Smooth muscle cell (in vitro differentiated cells): ENCODE measurements around the gene RFTN1. TPM values are rescaled to one million over a fixed set of nuclear protein-coding genes. Genes with fewer than 3 reads are reported as not detected.

ENCODE experiments used
- DNase-seq: peaks from one replicate; lab custom pipeline; 2025; ENCODE audit not compliant: unreplicated experiment; lab: John Stamatoyannopoulos, UW
- H2AFZ ChIP-seq: fragments of 200-600 bp; sonication (generic); 2 replicates; pipeline ENCODE4 v1.6.0; 2016; ENCODE audit warnings: antibody characterized with exemption, low read depth, mild to moderate bottlenecking
- H3F3A ChIP-seq: fragments of 200-600 bp; sonication (generic); 2 replicates; pipeline ENCODE4 v1.6.0; 2017; ENCODE audit warnings: antibody characterized with exemption, low read depth
- H3K27ac ChIP-seq: fragments of 200-600 bp; sonication (generic); 2 replicates; pipeline ENCODE4 v1.5.1; 2016; ENCODE audit warnings: low read depth, mild to moderate bottlenecking
- H3K27me3 ChIP-seq: fragments of 200-600 bp; sonication (generic); 2 replicates; pipeline ENCODE4 v1.6.1; 2016; ENCODE audit warnings: low read depth, mild to moderate bottlenecking
- H3K36me3 ChIP-seq: fragments of 200-600 bp; sonication (generic); 2 replicates; pipeline ENCODE4 v1.5.1; 2016; ENCODE audit warnings: low read depth
- H3K4me1 ChIP-seq: fragments of 200-600 bp; sonication (generic); 2 replicates; pipeline ENCODE4 v1.5.1; 2016; ENCODE audit warnings: low read depth
- H3K4me2 ChIP-seq: fragments of 200-600 bp; sonication (generic); 2 replicates; pipeline ENCODE4 v1.6.0; 2016; ENCODE audit warnings: mild to moderate bottlenecking
- H3K4me3 ChIP-seq: fragments of 200-600 bp; sonication (generic); 2 replicates; pipeline ENCODE4 v1.5.1; 2016; ENCODE audit warnings: mild to moderate bottlenecking
- H3K79me2 ChIP-seq: fragments of 200-600 bp; sonication (generic); 2 replicates; pipeline ENCODE4 v1.6.0; 2016; ENCODE audit warnings: low read depth, mild to moderate bottlenecking
- H3K9ac ChIP-seq: fragments of 200-600 bp; sonication (generic); 2 replicates; pipeline ENCODE4 v1.6.0; 2016; ENCODE audit warnings: low read depth
- H3K9me3 ChIP-seq: fragments of 200-600 bp; sonication (generic); replicated peaks from 2 replicates; pipeline ENCODE4 v1.5.1; 2016; ENCODE audit warnings: low read depth
- H4K20me1 ChIP-seq: fragments of 200-600 bp; sonication (generic); 2 replicates; pipeline ENCODE4 v1.6.0; 2016; ENCODE audit warnings: low read depth
- WGBS: methylation state at CpG from one replicate; pipeline ENCODE4 v1.1.7; 2016; ENCODE audit warnings: low lambda C conversion rate; 5-methylcytosine and 5-hydroxymethylcytosine counted together
- polyA plus RNA-seq: library from polyadenylated mRNA; unstranded; fragments of >200 nt; fragmentation: Nextera tagmentation; extraction: Ambion mirVana; gene quantifications from 2 replicates; pipeline ENCODE4 v1.2.1, GENCODE V29; 2016
- total RNA-seq: library from RNA; depleted of rRNA; stranded (reverse); fragments of >200 nt; gene quantifications from 2 replicates; pipeline ENCODE4 v1.2.3, GENCODE V29; 2014
- TF ChIP-seq, protein P1 (sequence below): fragments of 200-600 bp; sonication (generic); IDR thresholded peaks from 2 replicates; pipeline ENCODE4 v1.5.1; 2017; ENCODE audit warnings: borderline replicate concordance, mild to moderate bottlenecking, antibody characterized with exemption; ENCODE audit not compliant: insufficient read depth, poor library complexity, severe bottlenecking

Gene RFTN1
- total and polyA plus RNA-seq, 2 experiments from 2014 or later: 21.7 to 35.6 TPM

DNA sequence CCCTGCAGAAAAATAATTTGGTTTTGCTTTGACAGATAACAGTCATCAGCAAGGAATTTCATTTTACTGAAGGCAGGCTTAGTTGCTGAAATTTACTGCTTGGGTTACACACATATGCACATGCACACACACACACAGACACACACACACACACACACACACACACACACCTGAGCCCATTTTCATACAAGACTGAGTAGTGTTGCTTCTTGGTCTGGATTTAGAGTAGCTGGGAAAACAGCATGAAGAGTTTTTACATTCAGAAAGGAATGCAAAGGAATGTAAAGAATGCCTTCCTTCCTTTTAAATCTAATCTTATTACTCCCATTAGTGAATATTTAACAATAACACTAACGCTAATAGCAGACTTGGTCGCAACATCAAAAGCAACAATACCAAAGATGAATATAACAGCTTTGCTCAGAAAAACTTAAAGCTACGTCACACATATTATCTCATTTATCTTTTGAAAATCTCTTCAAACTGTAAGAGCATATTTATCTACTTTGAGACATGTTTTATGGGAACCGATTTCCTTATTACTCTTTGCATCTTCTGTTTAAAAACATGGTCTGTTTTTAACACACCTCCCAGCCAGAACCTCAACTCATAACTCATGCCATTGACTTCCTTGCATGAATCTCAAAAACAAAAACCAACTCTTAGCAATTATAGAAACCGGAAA, 32.5 kb downstream of the RFTN1 start:
- no peaks in the 10 kb centered on the region for H3K79me2 ChIP-seq
- H3K27me3 ChIP-seq: no peaks in the 10 kb centered on the region
- H3K9ac ChIP-seq: no peak overlapping the region
- peak overlapping the region; percentile 35 for H3K4me2 ChIP-seq
- H3F3A ChIP-seq: no peaks in the 10 kb centered on the region
- H3K27ac ChIP-seq: no peak overlapping the region
- H3K36me3 ChIP-seq: no peaks in the 10 kb centered on the region
- H3K4me1 ChIP-seq: peaks cover 20% of the 10 kb centered on the region
- no peak for DNase-seq
- no peak overlapping the region for H2AFZ ChIP-seq
- H3K4me3 ChIP-seq: no peak overlapping the region
- H4K20me1 ChIP-seq: no peaks in the 10 kb centered on the region
- WGBS: 34% methylated on average over 5 of the region's 5 CpGs
- no peaks in the 10 kb centered on the region for H3K9me3 ChIP-seq
- TF ChIP-seq, protein P1, sequence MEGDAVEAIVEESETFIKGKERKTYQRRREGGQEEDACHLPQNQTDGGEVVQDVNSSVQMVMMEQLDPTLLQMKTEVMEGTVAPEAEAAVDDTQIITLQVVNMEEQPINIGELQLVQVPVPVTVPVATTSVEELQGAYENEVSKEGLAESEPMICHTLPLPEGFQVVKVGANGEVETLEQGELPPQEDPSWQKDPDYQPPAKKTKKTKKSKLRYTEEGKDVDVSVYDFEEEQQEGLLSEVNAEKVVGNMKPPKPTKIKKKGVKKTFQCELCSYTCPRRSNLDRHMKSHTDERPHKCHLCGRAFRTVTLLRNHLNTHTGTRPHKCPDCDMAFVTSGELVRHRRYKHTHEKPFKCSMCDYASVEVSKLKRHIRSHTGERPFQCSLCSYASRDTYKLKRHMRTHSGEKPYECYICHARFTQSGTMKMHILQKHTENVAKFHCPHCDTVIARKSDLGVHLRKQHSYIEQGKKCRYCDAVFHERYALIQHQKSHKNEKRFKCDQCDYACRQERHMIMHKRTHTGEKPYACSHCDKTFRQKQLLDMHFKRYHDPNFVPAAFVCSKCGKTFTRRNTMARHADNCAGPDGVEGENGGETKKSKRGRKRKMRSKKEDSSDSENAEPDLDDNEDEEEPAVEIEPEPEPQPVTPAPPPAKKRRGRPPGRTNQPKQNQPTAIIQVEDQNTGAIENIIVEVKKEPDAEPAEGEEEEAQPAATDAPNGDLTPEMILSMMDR: no peak

DNA sequence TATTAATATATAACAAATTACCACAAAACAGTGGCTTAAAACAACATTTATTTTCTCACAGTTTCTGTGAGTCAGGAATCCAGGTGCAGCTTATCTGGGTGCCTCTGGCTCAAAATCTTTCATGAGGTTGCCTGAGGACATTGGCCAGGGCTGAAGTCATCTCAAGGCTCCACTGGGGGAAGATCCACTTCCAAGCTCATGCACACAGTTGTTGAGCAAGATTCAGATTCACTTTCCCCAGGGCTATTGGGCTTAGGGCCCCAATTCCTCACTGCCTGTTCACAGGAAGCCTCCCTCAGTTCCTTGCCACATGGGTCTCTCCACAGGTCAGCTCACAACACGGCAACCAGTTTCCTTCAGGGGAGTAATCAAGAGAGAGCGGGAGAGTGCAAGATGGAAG, 35.0 kb downstream of the RFTN1 start:
- TF ChIP-seq, protein P1: no peak
- H3K36me3 ChIP-seq: no peaks in the 10 kb centered on the region
- H4K20me1 ChIP-seq: peaks cover 9% of the 10 kb centered on the region
- H2AFZ ChIP-seq: no peak overlapping the region
- H3K27me3 ChIP-seq: no peaks in the 10 kb centered on the region
- H3K4me2 ChIP-seq: no peak overlapping the region
- H3K79me2 ChIP-seq: no peaks in the 10 kb centered on the region
- 98% methylated on average over 2 of the region's 2 CpGs for WGBS
- peaks cover 15% of the 10 kb centered on the region for H3K4me1 ChIP-seq
- no peaks in the 10 kb centered on the region for H3F3A ChIP-seq
- no peak overlapping the region for H3K4me3 ChIP-seq
- no peak overlapping the region for H3K27ac ChIP-seq
- no peak overlapping the region for H3K9ac ChIP-seq
- H3K9me3 ChIP-seq: no peaks in the 10 kb centered on the region
- no peak for DNase-seq

DNA sequence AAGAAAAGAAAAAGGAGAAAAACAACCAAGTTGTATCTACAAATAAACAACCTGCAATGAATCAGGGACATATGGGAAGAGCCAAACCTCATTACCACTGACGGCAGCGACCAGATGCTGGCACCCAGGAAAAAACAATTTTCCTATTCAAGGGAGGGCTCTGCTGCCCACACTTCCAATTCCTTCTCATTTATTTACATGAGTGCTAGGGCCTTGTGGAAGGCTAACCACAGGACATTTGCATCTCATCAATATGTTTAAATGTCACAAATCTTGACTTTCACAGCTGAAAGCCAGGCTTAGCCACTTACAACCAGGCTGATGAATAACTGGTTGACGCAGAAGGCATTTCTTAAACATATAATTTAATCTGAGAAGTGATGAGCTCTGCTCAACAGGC, 36.0 kb downstream of the RFTN1 start:
- no peaks in the 10 kb centered on the region for H3K79me2 ChIP-seq
- no peaks in the 10 kb centered on the region for H3K27me3 ChIP-seq
- 79% methylated on average over 3 of the region's 3 CpGs for WGBS
- peaks cover 13% of the 10 kb centered on the region for H3K4me1 ChIP-seq
- H3K4me3 ChIP-seq: no peak overlapping the region
- no peaks in the 10 kb centered on the region for H3K9me3 ChIP-seq
- H2AFZ ChIP-seq: no peak overlapping the region
- H3F3A ChIP-seq: no peaks in the 10 kb centered on the region
- DNase-seq: no peak
- H3K9ac ChIP-seq: no peak overlapping the region
- peaks cover 10% of the 10 kb centered on the region for H4K20me1 ChIP-seq
- peak overlapping the region; percentile 28 for H3K4me2 ChIP-seq
- no peaks in the 10 kb centered on the region for H3K36me3 ChIP-seq
- peak overlapping the region; percentile 11 for H3K27ac ChIP-seq
- TF ChIP-seq, protein P1: no peak

DNA sequence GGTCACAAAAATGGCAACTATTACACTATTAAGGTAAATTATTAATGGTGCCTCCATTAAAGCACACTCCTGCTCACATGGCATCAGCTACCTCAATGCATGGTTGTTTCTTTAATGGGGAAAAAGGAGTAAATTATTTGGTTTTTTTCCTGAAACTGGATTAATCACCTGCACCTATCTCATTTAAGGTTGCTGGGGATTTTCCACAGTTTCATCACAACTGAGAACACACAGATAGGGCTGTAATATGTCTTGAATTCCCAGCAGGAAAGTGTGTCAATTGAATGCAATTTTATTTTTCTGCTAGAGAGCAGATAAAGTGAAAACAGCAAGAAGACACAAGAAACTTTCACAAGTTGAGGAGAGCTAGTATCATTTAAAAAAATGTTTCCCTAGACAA, 36.4 kb downstream of the RFTN1 start:
- Histone ChIP-seq H3K36me3 (no peaks in the 10 kb centered on the region), H2AFZ (no peak overlapping the region), H3K27me3 (no peaks in the 10 kb centered on the region), H3K9ac (peak overlapping the region; percentile 10), H3K79me2 (no peaks in the 10 kb centered on the region), H3K4me3 (no peak overlapping the region), H3K4me2 (peak overlapping the region; percentile 28), H3K27ac (peak overlapping the region; percentile 11), H3F3A (no peaks in the 10 kb centered on the region), H4K20me1 (peaks cover 10% of the 10 kb centered on the region), H3K9me3 (no peaks in the 10 kb centered on the region), H3K4me1 (peaks cover 11% of the 10 kb centered on the region)
- DNase-seq: no peak
- TF ChIP-seq, protein P1: no peak
